Measurements from ENCODE around the gene CREB5.

DNA sequence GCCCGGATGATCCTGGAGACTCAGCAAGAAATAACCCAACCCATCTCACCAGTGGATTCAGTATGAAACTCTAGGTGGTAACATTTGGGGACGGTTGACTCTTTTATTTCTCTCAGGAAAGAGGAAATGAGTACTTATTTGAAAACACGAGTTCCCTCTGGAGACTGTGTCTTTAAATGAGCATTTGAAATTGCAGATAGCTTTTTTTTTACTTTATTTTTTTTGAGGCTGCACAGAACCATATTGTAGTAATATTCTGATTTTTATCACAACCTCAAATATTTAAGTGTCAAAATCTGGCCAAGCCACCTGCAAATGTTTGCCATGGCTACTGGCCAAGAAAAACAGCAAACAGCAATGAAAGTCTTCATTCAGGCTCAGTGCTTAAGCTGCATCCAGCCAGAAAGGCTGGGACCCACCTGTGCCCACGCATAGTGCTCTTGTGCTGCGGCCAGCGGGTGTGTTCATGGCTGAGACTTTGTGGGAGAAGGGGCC, 160.8 kb downstream of the CREB5 start:
- TF ChIP-seq POLR2A (IDR thresholded peaks at IDR 0.05): no peak
- TF ChIP-seq, protein P1, sequence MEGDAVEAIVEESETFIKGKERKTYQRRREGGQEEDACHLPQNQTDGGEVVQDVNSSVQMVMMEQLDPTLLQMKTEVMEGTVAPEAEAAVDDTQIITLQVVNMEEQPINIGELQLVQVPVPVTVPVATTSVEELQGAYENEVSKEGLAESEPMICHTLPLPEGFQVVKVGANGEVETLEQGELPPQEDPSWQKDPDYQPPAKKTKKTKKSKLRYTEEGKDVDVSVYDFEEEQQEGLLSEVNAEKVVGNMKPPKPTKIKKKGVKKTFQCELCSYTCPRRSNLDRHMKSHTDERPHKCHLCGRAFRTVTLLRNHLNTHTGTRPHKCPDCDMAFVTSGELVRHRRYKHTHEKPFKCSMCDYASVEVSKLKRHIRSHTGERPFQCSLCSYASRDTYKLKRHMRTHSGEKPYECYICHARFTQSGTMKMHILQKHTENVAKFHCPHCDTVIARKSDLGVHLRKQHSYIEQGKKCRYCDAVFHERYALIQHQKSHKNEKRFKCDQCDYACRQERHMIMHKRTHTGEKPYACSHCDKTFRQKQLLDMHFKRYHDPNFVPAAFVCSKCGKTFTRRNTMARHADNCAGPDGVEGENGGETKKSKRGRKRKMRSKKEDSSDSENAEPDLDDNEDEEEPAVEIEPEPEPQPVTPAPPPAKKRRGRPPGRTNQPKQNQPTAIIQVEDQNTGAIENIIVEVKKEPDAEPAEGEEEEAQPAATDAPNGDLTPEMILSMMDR (IDR thresholded peaks at IDR 0.05): no peak

All from ovary (tissue), 3 donors.